ENCODE data around the gene C1GALT1.

DNA sequence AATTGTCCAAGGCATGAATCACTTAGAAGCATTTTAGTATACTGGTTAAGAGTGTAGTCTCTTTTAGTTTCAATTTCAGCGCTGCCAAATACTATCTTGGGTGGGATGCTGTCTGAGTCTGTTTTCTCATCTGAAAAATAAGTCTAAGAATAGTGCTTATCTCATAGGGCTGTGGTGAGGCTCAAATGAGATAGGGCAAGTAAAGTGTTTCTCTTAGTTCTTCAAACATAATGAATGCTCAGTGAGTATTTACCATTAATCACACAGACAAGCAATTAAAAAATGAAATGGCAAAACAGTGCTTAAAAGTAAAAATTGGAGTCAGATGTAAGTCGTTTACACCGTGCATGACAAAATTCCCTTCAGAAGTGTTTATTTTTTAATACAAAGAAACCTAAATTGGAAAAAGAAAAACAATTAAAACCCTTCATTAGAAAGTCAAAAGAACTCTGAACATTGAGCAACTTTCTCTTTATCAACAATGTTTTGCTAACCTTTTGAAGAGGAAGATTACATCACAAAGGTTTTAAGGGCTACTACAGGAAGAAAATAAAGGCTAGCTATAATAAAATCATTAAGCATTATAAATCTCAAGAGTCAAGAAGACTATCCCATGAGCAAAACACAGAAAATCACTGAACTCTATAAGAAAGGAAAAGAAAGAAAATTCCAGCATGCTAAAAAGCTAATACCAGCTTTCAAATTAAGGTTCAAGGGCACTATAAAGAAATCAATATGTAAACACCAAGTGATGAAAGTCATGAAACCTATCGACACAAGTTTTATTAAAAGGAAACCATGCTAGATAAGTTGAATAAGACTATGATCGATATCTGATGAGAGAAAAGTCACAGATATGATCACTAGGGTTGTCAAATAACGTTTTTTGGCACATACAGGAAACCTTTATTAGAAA lies 45.6 kb upstream of the C1GALT1 start:
- TF ChIP-seq CTCF (conservative IDR thresholded peaks at IDR 0.05; ENCODE audit: low read depth in 2 of 2) (no peak), EZH2 (IDR thresholded peaks at IDR 0.05; ENCODE audit: low read depth, unreplicated experiment) (no peak)
